K562 (cell line): ENCODE measurements around the gene EPHA4. TPM values are rescaled to one million over a fixed set of nuclear protein-coding genes. Genes with fewer than 3 reads are reported as not detected.

Source experiments
- ATAC-seq: fragments of 200-7000 bp; cut with Tn5 transposase; 3 replicates; pipeline ENCODE4 v1.9.1; 2020; ENCODE audit warnings: moderate library complexity
- BruUV-seq: library from RNA; stranded (reverse); fragments of 400-500 nt; replicated peaks from 2 replicates; lab custom pipeline; 2021; lab: Mats Ljungman, UMichigan
- CTCF ChIA-PET: fragments of 300-600 bp; formaldehyde crosslinking; extraction: SDS; loops from one replicate; lab custom pipeline; 2021; ENCODE audit warnings: low intra/inter-chr PET ratio; lab: Yijun Ruan, JAX
- POLR2A ChIA-PET: fragments of 300-600, 350-650 bp; sonication (Branson Sonifier 250); formaldehyde crosslinking; extraction: SDS; loops from one replicate; lab custom pipeline; 2021; ENCODE audit warnings: antibody characterized with exemption, inconsistent platforms; lab: Yijun Ruan, JAX
- DNase-seq, 4 experiments: peaks; one replicate each; pipeline versions ENCODE4 v3.0.0 to v3.0.0-alpha.2; 2011 to 2018; ENCODE audit warnings: low spot score in 3 of 4, mixed read lengths in 3 of 4; ENCODE audit errors: extremely low read depth in 1 of 4
- FAIRE-seq: peaks from 2 replicates; lab custom pipeline; 2011; peaks lifted over from hg19 to GRCh38; lab: Jason Lieb, UNC
- H2AFZ ChIP-seq: 2 replicates; pipeline ENCODE4 v1.6.0; 2011; ENCODE audit warnings: low read depth, low read length, control low read depth, inconsistent platforms
- H3K27ac ChIP-seq: fragments of 200-600 bp; 3 replicates; pipeline ENCODE4 v1.8.0; 2011; ENCODE audit warnings: low read depth, mild to moderate bottlenecking, control low read depth, inconsistent platforms, low read length, moderate library complexity, mixed read lengths; ENCODE audit errors: extremely low read depth
- H3K27me3 ChIP-seq, 2 experiments: fragments of 300-600 bp in 1 of 2; 2 replicates in 1 of 2; 3 replicates in 1 of 2; pipeline versions ENCODE4 v1.6.0 to v1.8.0; 2011; ENCODE audit warnings: inconsistent platforms in 2 of 2, low read length in 2 of 2, mild to moderate bottlenecking in 1 of 2, mixed read lengths in 1 of 2, moderate library complexity in 1 of 2; ENCODE audit not compliant: control insufficient read depth in 2 of 2, insufficient read depth in 2 of 2
- H3K36me3 ChIP-seq: fragments of 300-600 bp; 3 replicates; pipeline ENCODE4 v1.8.0; 2011; ENCODE audit warnings: mild to moderate bottlenecking, low read length, inconsistent platforms; ENCODE audit not compliant: control insufficient read depth, insufficient read depth
- H3K4me1 ChIP-seq, 2 experiments: fragments of 200-600 bp in 1 of 2; replicated peaks in 1 of 2; 2 replicates in 1 of 2; 3 replicates in 1 of 2; pipeline versions ENCODE4 v1.5.1 to v1.8.0; 2011; ENCODE audit warnings: inconsistent platforms in 2 of 2, low read length in 2 of 2, mild to moderate bottlenecking in 1 of 2, mixed read lengths in 1 of 2, moderate library complexity in 1 of 2; ENCODE audit not compliant: control insufficient read depth in 2 of 2, insufficient read depth in 2 of 2
- H3K4me2 ChIP-seq: 2 replicates; pipeline ENCODE4 v1.6.1; 2011; ENCODE audit warnings: low read length, control low read depth, inconsistent platforms, mixed read lengths; ENCODE audit not compliant: insufficient read depth
- H3K4me3 ChIP-seq: fragments of 200-600 bp; sonication (generic), shearing (Covaris generic); 2 replicates; pipeline ENCODE4 v1.5.1; 2016; ENCODE audit warnings: control low read depth, inconsistent platforms
- H3K79me2 ChIP-seq: fragments of 200-600 bp; 3 replicates; pipeline ENCODE4 v1.8.0; 2011; ENCODE audit warnings: low read length, inconsistent platforms; ENCODE audit not compliant: control insufficient read depth, insufficient read depth
- H3K9ac ChIP-seq, 2 experiments: 2 replicates each; pipeline versions ENCODE4 v1.6.0 to v1.6.1; 2011; ENCODE audit warnings: low read depth in 2 of 2, low read length in 2 of 2, control low read depth in 1 of 2, inconsistent platforms in 1 of 2, mild to moderate bottlenecking in 1 of 2, mixed read lengths in 1 of 2; ENCODE audit not compliant: insufficient read depth in 1 of 2
- H3K9me1 ChIP-seq: one replicate; pipeline ENCODE4 v1.6.0; 2011; ENCODE audit warnings: inconsistent platforms, mild to moderate bottlenecking, low read length, moderate library complexity; ENCODE audit not compliant: control insufficient read depth, insufficient read depth
- H3K9me3 ChIP-seq: replicated peaks from 2 replicates; pipeline ENCODE4 v1.5.1; 2011; ENCODE audit warnings: low read depth, low read length, inconsistent platforms; ENCODE audit not compliant: control insufficient read depth, insufficient read depth
- H4K20me1 ChIP-seq: replicated peaks from 2 replicates; pipeline ENCODE4 v1.6.1; 2011; ENCODE audit warnings: low read length, inconsistent platforms, mixed read lengths; ENCODE audit not compliant: control insufficient read depth, insufficient read depth
- GTF2F1 ChIP-seq: IDR thresholded peaks from 2 replicates; pipeline ENCODE4 v1.6.1; 2011; ENCODE audit warnings: low read depth, low read length, improper control_type of control experiment
- HCFC1 ChIP-seq: IDR thresholded peaks from 2 replicates; pipeline ENCODE4 v1.6.1; 2012; ENCODE audit warnings: low read depth, low read length, improper control_type of control experiment
- PHB2 ChIP-seq: fragments of 450-650 bp; IDR thresholded peaks from 2 replicates; pipeline ENCODE4 v1.6.1; 2017; ENCODE audit warnings: low read depth
- SFPQ ChIP-seq: fragments of 200-400 bp; formaldehyde crosslinking; IDR thresholded peaks from 2 replicates; pipeline ENCODE4 v1.6.1; 2017; ENCODE audit warnings: mild to moderate bottlenecking, low read depth, low read length, moderate library complexity
- SLC30A9 ChIP-seq: fragments of 250-450 bp; sonication (Bioruptor Pico); IDR thresholded peaks from 2 replicates; pipeline ENCODE4 v1.8.0; 2022; ENCODE audit warnings: mild to moderate bottlenecking, moderate library complexity
- TCF7 ChIP-seq: sonication (generic); IDR thresholded peaks from 2 replicates; pipeline ENCODE4 v1.6.1; 2016; ENCODE audit warnings: antibody characterized with exemption, borderline replicate concordance
- TFAP4 ChIP-seq: sonication (generic); formaldehyde crosslinking; IDR thresholded peaks from 2 replicates; pipeline ENCODE4 v1.8.0; 2022; ENCODE audit warnings: missing genetic modification reagents, mild to moderate bottlenecking, moderate library complexity, borderline replicate concordance
- USF2 ChIP-seq: sonication (generic); formaldehyde crosslinking; IDR thresholded peaks from 2 replicates; pipeline ENCODE4 v1.5.0; 2020; ENCODE audit warnings: missing genetic modification reagents
- ZHX1 ChIP-seq: fragments of 150-350 bp; conservative IDR thresholded peaks from 2 replicates; pipeline ENCODE4 v1.6.1; 2014; ENCODE audit warnings: low read length
- ZNF175 ChIP-seq: fragments of 200-800 bp; sonication (Bioruptor generic); IDR thresholded peaks from 2 replicates; pipeline ENCODE4 v1.6.1; 2016; ENCODE audit warnings: low read depth, mild to moderate bottlenecking, missing genetic modification characterization, missing compliant biosample characterization
- WGBS: fragments of 100-300 bp; shearing (Covaris generic); methylation state at CpG from one replicate; pipeline ENCODE4 v1.1.6; 2016; ENCODE audit warnings: low coverage, mixed read lengths; ENCODE audit not compliant: insufficient coverage; ENCODE audit errors: missing lambda C conversion rate; 5-methylcytosine and 5-hydroxymethylcytosine counted together
- in situ Hi-C: fragments of 300-500 bp; cut with MboI; formaldehyde crosslinking; loops from 4 replicates; pipeline ENCODE4 v1.15.0; 2018; ENCODE audit warnings: inconsistent platforms, mixed read lengths
- intact Hi-C: fragments of 100-400 bp; cut with micrococcal nuclease; formaldehyde crosslinking; loops from 2 replicates; pipeline ENCODE4 v1.14.2; 2022
- polyA plus RNA-seq, 8 experiments: library from polyadenylated mRNA; depleted of rRNA in 4 of 8; stranded (reverse) in 5 of 8; unstranded in 3 of 8; fragments of >200 nt; fragmentation: Nextera tagmentation in 2 of 8; fragmentation: Illumina TruSeq in 1 of 8; extraction: Ambion mirVana in 2 of 8; extraction: Trizol in 1 of 8; gene quantifications; 2 replicates each; pipeline versions ENCODE4 v1.2.1 to v1.2.3, GENCODE V29; 2011 to 2014; ENCODE audit warnings: inconsistent platforms in 1 of 8, missing spikeins in 1 of 8
- total RNA-seq, 7 experiments: library from RNA; depleted of rRNA in 6 of 7; stranded (reverse); fragments of >200 nt in 6 of 7; fragmentation: Illumina TruSeq in 2 of 7; extraction: Trizol in 2 of 7; gene quantifications; 2 replicates each; pipeline versions ENCODE4 v1.2.1 to v1.2.3, GENCODE V29; 2011 to 2021; ENCODE audit warnings: low replicate concordance in 1 of 7

Gene EPHA4
- total and polyA plus RNA-seq, 9 of the 15 experiments (the other 6 are each of a cell fraction or from before 2014, with no cell fraction given): 0.07 to 0.09 (median 0.07) TPM; not detected in 6

GRCh38 chr2:221485503-221485870 is 86.6 kb downstream of the EPHA4 start (continued):
- no peak for TF ChIP-seq ZHX1

- Histone ChIP-seq H3K9me1 (no peaks in the 10 kb centered on the region), H4K20me1 (no peaks in the 10 kb centered on the region), H3K36me3 (no peaks in the 10 kb centered on the region), H3K9ac (no peak overlapping the region), H3K27me3 (no peaks in the 10 kb centered on the region), H3K4me2 (no peak overlapping the region), H3K79me2 (no peaks in the 10 kb centered on the region), H2AFZ (no peak overlapping the region), H3K4me3 (no peak overlapping the region), H3K27ac (no peak overlapping the region), H3K4me1 (no peaks in the 10 kb centered on the region), H3K9me3 (no peaks in the 10 kb centered on the region)
- FAIRE-seq (no peak), DNase-seq (no peak), ATAC-seq (no peak)
- POLR2A ChIA-PET: no interaction called here
- in situ Hi-C loops (no loop called here), intact Hi-C loops (no loop called here)
- CTCF ChIA-PET: no interaction called here
- WGBS: 7% methylated on average over 8 of the region's 8 CpGs
- BruUV-seq: no TSS peak
- TF ChIP-seq SLC30A9 (CRISPR knock-in tag) (no peak), SFPQ (no peak), TCF7 (no peak), GTF2F1 (no peak), HCFC1 (no peak), USF2 (CRISPR knock-in tag) (no peak), TFAP4 (CRISPR knock-in tag) (no peak), PHB2 (no peak), ZNF175 (CRISPR knock-in tag) (no peak)
Measured at GRCh38 chr2:221484761-221485502, 87.2 kb downstream of the EPHA4 start.
